Calu3 (cell line): ENCODE data around the gene MAPK4. TPM values are rescaled to one million over a fixed set of nuclear protein-coding genes. Genes with fewer than 3 reads are reported as not detected.

Experiments used
- BruUV-seq: library from RNA; stranded (reverse); fragments of 400-500 nt; replicated peaks from 2 replicates; lab custom pipeline; 2021; lab: Mats Ljungman, UMichigan
- CTCF ChIA-PET: fragments of 300-600 bp; sonication (Branson Sonifier 250); formaldehyde crosslinking; loops from one replicate; lab custom pipeline; 2022; ENCODE audit warnings: antibody characterized with exemption; lab: Charles Lee
- DNase-seq: peaks from one replicate; pipeline ENCODE4 v3.0.0; 2022
- H3K27ac Mint-ChIP-seq: one replicate; pipeline ENCODE4 v1.8.0; 2022; ENCODE audit warnings: mixed read lengths; ENCODE audit not compliant: unreplicated experiment
- H3K27me3 Mint-ChIP-seq: one replicate; pipeline ENCODE4 v1.8.0; 2022; ENCODE audit warnings: mixed read lengths; ENCODE audit not compliant: unreplicated experiment
- H3K36me3 Mint-ChIP-seq: one replicate; pipeline ENCODE4 v1.8.0; 2022; ENCODE audit warnings: mild to moderate bottlenecking, moderate library complexity, mixed read lengths; ENCODE audit not compliant: insufficient read depth, unreplicated experiment
- H3K4me1 Mint-ChIP-seq: one replicate; pipeline ENCODE4 v1.8.0; 2022; ENCODE audit warnings: mild to moderate bottlenecking, low read depth, mixed read lengths; ENCODE audit not compliant: unreplicated experiment
- H3K4me3 Mint-ChIP-seq: one replicate; pipeline ENCODE4 v1.8.0; 2022; ENCODE audit warnings: mild to moderate bottlenecking, low read depth, moderate library complexity, mixed read lengths; ENCODE audit not compliant: unreplicated experiment
- H3K9me3 Mint-ChIP-seq: one replicate; pipeline ENCODE4 v1.8.0; 2022; ENCODE audit warnings: low read depth, mixed read lengths; ENCODE audit not compliant: unreplicated experiment
- intact Hi-C: fragments of 100-400 bp; cut with micrococcal nuclease; formaldehyde crosslinking; loops from one replicate; pipeline ENCODE4 v1.10.0; 2022; ENCODE audit not compliant: unreplicated experiment
- total RNA-seq: library from RNA; stranded (reverse); gene quantifications from 2 replicates; pipeline ENCODE4 v1.2.3, GENCODE V29; 2022
- TF ChIP-seq, protein P1 (sequence below): fragments of 200-600 bp; IDR thresholded peaks from one replicate; pipeline ENCODE4 v1.8.0; 2022; ENCODE audit warnings: antibody characterized with exemption; ENCODE audit not compliant: unreplicated experiment

The MAPK4 gene
- total RNA-seq, 1 experiment from 2014 or later: not detected

GRCh38 chr18:50715919-50716318, 156.0 kb downstream of the MAPK4 start:
- BruUV-seq: no TSS peak
- CTCF ChIA-PET: interaction anchor here (0.5 kb wide), 1 partner anchor 14 kb away, joined by 6 read pairs; no protein-coding TSS in a partner anchor
- Mint-ChIP-seq H3K27me3 (peaks cover 83% of the 10 kb centered on the region), H3K36me3 (no peaks in the 10 kb centered on the region), H3K4me3 (no peak overlapping the region), H3K27ac (no peak overlapping the region), H3K4me1 (no peaks in the 10 kb centered on the region), H3K9me3 (peaks cover 7% of the 10 kb centered on the region)
- intact Hi-C loops: no loop called here
- no peak for DNase-seq
- TF ChIP-seq, protein P1, sequence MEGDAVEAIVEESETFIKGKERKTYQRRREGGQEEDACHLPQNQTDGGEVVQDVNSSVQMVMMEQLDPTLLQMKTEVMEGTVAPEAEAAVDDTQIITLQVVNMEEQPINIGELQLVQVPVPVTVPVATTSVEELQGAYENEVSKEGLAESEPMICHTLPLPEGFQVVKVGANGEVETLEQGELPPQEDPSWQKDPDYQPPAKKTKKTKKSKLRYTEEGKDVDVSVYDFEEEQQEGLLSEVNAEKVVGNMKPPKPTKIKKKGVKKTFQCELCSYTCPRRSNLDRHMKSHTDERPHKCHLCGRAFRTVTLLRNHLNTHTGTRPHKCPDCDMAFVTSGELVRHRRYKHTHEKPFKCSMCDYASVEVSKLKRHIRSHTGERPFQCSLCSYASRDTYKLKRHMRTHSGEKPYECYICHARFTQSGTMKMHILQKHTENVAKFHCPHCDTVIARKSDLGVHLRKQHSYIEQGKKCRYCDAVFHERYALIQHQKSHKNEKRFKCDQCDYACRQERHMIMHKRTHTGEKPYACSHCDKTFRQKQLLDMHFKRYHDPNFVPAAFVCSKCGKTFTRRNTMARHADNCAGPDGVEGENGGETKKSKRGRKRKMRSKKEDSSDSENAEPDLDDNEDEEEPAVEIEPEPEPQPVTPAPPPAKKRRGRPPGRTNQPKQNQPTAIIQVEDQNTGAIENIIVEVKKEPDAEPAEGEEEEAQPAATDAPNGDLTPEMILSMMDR: no peak

- DNase-seq: no peak
- Mint-ChIP-seq H3K4me1 (no peaks in the 10 kb centered on the region), H3K4me3 (no peak overlapping the region), H3K9me3 (peaks cover 7% of the 10 kb centered on the region), H3K27me3 (peaks cover 83% of the 10 kb centered on the region), H3K27ac (no peak overlapping the region), H3K36me3 (no peaks in the 10 kb centered on the region)
- TF ChIP-seq, protein P1: no peak
- no TSS peak for BruUV-seq
- intact Hi-C loops: no loop called here
- CTCF ChIA-PET: no interaction called here
Observed at GRCh38 chr18:50716902-50717301, 157.0 kb downstream of the MAPK4 start.

DNA sequence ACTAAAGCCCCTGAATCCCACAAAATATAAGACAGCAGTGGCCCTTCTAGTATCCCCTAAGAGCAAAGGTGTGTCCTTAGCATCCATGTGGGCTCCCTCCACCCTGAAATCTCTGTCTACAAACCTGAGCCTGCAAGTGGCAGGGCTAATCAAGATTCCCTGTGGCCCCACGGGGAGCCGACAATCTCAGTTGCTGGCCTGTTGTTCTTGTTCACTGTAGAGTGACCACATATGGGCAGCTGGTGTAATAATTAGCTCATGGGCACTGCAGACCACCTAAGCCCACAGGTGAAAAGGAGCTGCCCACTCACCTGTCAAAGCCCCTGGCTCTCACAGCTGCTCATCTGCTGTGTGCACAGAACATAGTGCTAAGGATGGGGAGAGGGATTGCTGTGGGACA, 157.7 kb downstream of the MAPK4 start:
- no peak for DNase-seq
- Mint-ChIP-seq H3K4me3 (no peak overlapping the region), H3K27ac (no peak overlapping the region), H3K36me3 (no peaks in the 10 kb centered on the region), H3K4me1 (no peaks in the 10 kb centered on the region), H3K9me3 (peaks cover 7% of the 10 kb centered on the region), H3K27me3 (peaks cover 83% of the 10 kb centered on the region)
- no TSS peak for BruUV-seq
- intact Hi-C loops: no loop called here
- TF ChIP-seq, protein P1: no peak
- CTCF ChIA-PET: no interaction called here

GRCh38 chr18:50719471-50720324, 159.8 kb downstream of the MAPK4 start:
- Mint-ChIP-seq H3K9me3 (peaks cover 7% of the 10 kb centered on the region), H3K4me3 (no peak overlapping the region), H3K27me3 (peaks cover 77% of the 10 kb centered on the region), H3K27ac (no peak overlapping the region), H3K36me3 (no peaks in the 10 kb centered on the region), H3K4me1 (no peaks in the 10 kb centered on the region)
- no peak for DNase-seq
- TF ChIP-seq, protein P1: no peak
- no TSS peak for BruUV-seq
- intact Hi-C loops: no loop called here
- CTCF ChIA-PET: interaction anchor here (1.0 kb wide), 1 partner anchor 14 kb away, joined by 3 read pairs; no protein-coding TSS in a partner anchor
